ENCODE results near the gene CAMK2A. TPM values are rescaled to one million over a fixed set of nuclear protein-coding genes. Genes with fewer than 3 reads are reported as not detected.
A peak's percentile ranks its signal among the peaks of the same experiment; 100 is the strongest.

The CAMK2A gene
- total RNA-seq, 1 donor from 2014 or later: not detected

DNA sequence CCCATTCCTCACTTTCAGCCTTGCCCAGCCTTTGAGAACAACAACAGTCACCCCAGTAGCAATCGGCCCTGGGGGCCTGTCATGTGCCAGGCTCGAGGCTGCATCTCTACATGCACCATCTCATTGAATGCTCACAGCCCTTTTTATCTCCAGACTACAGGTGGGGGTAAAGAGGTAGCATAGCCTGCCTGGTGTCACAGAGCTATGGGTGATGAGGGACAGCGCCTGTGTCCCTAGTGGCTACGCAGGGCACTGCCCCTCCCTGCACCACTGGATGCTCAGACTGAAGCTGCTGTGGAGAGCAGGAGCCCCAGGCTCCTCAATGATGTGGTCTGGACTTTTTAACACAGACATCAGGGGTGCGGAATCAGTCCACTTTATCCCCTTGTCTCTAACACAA, 2.8 kb downstream of the CAMK2A start:
- TF ChIP-seq CTCF (IDR thresholded peaks at IDR 0.05): peak; percentile 26
- no peaks in the 10 kb centered on the region for H3K4me1 Mint-ChIP-seq (ENCODE audit: unreplicated experiment)
- H3K36me3 Mint-ChIP-seq (ENCODE audit: unreplicated experiment): no peaks in the 10 kb centered on the region
- no peak overlapping the region for H3K27ac Mint-ChIP-seq (ENCODE audit: unreplicated experiment)
- H3K27me3 Mint-ChIP-seq (ENCODE audit: unreplicated experiment): peaks cover 13% of the 10 kb centered on the region
- H3K9me3 Mint-ChIP-seq (ENCODE audit: unreplicated experiment): no peaks in the 10 kb centered on the region
- DNase-seq (ENCODE audit: extremely low spot score, unreplicated experiment): no peak
- H3K4me3 Mint-ChIP-seq (ENCODE audit: unreplicated experiment): no peak overlapping the region

- Mint-ChIP-seq H3K36me3 (ENCODE audit: unreplicated experiment) (no peaks in the 10 kb centered on the region), H3K27ac (ENCODE audit: unreplicated experiment) (no peak overlapping the region), H3K4me3 (ENCODE audit: unreplicated experiment) (no peak overlapping the region), H3K4me1 (ENCODE audit: unreplicated experiment) (no peaks in the 10 kb centered on the region), H3K9me3 (ENCODE audit: unreplicated experiment) (no peaks in the 10 kb centered on the region), H3K27me3 (ENCODE audit: unreplicated experiment) (peaks cover 22% of the 10 kb centered on the region)
- no peak for DNase-seq (ENCODE audit: extremely low spot score, unreplicated experiment)
- no peak for TF ChIP-seq CTCF (IDR thresholded peaks at IDR 0.05)
Observed at GRCh38 chr5:150285114-150285513, 4.5 kb downstream of the CAMK2A start.

- Mint-ChIP-seq H3K9me3 (ENCODE audit: unreplicated experiment) (no peaks in the 10 kb centered on the region), H3K27me3 (ENCODE audit: unreplicated experiment) (peaks cover 23% of the 10 kb centered on the region), H3K36me3 (ENCODE audit: unreplicated experiment) (no peaks in the 10 kb centered on the region), H3K27ac (ENCODE audit: unreplicated experiment) (no peak overlapping the region), H3K4me1 (ENCODE audit: unreplicated experiment) (no peaks in the 10 kb centered on the region), H3K4me3 (ENCODE audit: unreplicated experiment) (no peak overlapping the region)
- TF ChIP-seq CTCF (IDR thresholded peaks at IDR 0.05): no peak
- no peak for DNase-seq (ENCODE audit: extremely low spot score, unreplicated experiment)
Observed at GRCh38 chr5:150284311-150284710, 5.3 kb downstream of the CAMK2A start.

DNA sequence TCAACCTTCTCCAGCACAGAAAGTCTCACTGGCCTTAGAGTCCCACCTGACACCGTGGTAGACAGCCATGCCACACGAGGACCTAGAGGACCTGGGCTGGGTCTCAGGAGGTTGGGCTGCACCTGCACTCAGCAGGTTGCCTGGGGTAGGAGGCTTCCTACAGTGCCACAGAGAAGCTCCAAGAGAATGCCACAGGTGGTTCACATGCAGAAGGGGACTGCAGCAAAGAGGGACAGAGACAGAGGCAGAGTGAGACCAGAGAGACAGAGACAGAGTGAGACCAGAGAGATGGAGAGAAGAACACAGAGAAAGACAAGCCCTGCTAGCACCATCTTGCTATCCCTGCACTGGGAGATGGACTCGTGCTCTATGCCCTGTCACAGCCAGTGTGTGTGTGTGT, 5.7 kb downstream of the CAMK2A start:
- H3K27ac Mint-ChIP-seq (ENCODE audit: unreplicated experiment): no peak overlapping the region
- H3K36me3 Mint-ChIP-seq (ENCODE audit: unreplicated experiment): no peaks in the 10 kb centered on the region
- H3K4me3 Mint-ChIP-seq (ENCODE audit: unreplicated experiment): no peak overlapping the region
- peaks cover 23% of the 10 kb centered on the region for H3K27me3 Mint-ChIP-seq (ENCODE audit: unreplicated experiment)
- H3K4me1 Mint-ChIP-seq (ENCODE audit: unreplicated experiment): no peaks in the 10 kb centered on the region
- no peaks in the 10 kb centered on the region for H3K9me3 Mint-ChIP-seq (ENCODE audit: unreplicated experiment)
- no peak for TF ChIP-seq CTCF (IDR thresholded peaks at IDR 0.05)
- DNase-seq (ENCODE audit: extremely low spot score, unreplicated experiment): no peak

- Mint-ChIP-seq H3K27ac (ENCODE audit: unreplicated experiment) (no peak overlapping the region), H3K4me1 (ENCODE audit: unreplicated experiment) (peaks cover 6% of the 10 kb centered on the region), H3K4me3 (ENCODE audit: unreplicated experiment) (no peak overlapping the region), H3K27me3 (ENCODE audit: unreplicated experiment) (peaks cover 23% of the 10 kb centered on the region), H3K9me3 (ENCODE audit: unreplicated experiment) (no peaks in the 10 kb centered on the region), H3K36me3 (ENCODE audit: unreplicated experiment) (no peaks in the 10 kb centered on the region)
- DNase-seq (ENCODE audit: extremely low spot score, unreplicated experiment): no peak
- no peak for TF ChIP-seq CTCF (IDR thresholded peaks at IDR 0.05)
Observed at GRCh38 chr5:150281987-150282386, 7.6 kb downstream of the CAMK2A start.

Measured in osteocyte (in vitro differentiated cells).